ENCODE results near the gene TUBE1.

Gene TUBE1

GRCh38 chr6:112086744-112087135, 542 bp downstream of the TUBE1 start:
- Mint-ChIP-seq H3K36me3 (ENCODE audit: low read depth) (peaks cover 13% of the 10 kb centered on the region), H3K9me3 (no peaks in the 10 kb centered on the region), H3K4me3 (no peak overlapping the region), H3K27me3 (ENCODE audit: low read depth) (no peaks in the 10 kb centered on the region), H3K4me1 (peaks cover 8% of the 10 kb centered on the region), H3K27ac (no peak overlapping the region)
- peak; percentile 25 to 50 (median 33) for TF ChIP-seq CTCF (IDR thresholded peaks at IDR 0.05; ENCODE audit: unreplicated experiment in 3 of 3)

- Mint-ChIP-seq H3K4me1 (peaks cover 8% of the 10 kb centered on the region), H3K27ac (no peak overlapping the region), H3K4me3 (peak overlapping the region; percentile 58 to 66 (median 59)), H3K27me3 (ENCODE audit: low read depth) (no peaks in the 10 kb centered on the region), H3K36me3 (ENCODE audit: low read depth) (peaks cover 13% of the 10 kb centered on the region), H3K9me3 (no peaks in the 10 kb centered on the region)
- TF ChIP-seq CTCF (IDR thresholded peaks at IDR 0.05; ENCODE audit: unreplicated experiment in 3 of 3) = no peak
Observed at GRCh38 chr6:112085286-112086065, 1.8 kb downstream of the TUBE1 start.

GRCh38 chr6:112081569-112081968, 5.7 kb downstream of the TUBE1 start:
- Mint-ChIP-seq H3K4me3 (no peak overlapping the region), H3K27me3 (ENCODE audit: low read depth) (no peaks in the 10 kb centered on the region), H3K9me3 (no peaks in the 10 kb centered on the region), H3K4me1 (peaks cover 8% of the 10 kb centered on the region), H3K36me3 (ENCODE audit: low read depth) (peaks cover 23% of the 10 kb centered on the region), H3K27ac (no peak overlapping the region)
- no peak for TF ChIP-seq CTCF (IDR thresholded peaks at IDR 0.05; ENCODE audit: unreplicated experiment in 3 of 3)

GRCh38 chr6:112066606-112067005, 20.7 kb downstream of the TUBE1 start:
- Mint-ChIP-seq H3K4me1 (peaks cover 5% of the 10 kb centered on the region), H3K27ac (no peak overlapping the region), H3K4me3 (no peak overlapping the region), H3K9me3 (no peaks in the 10 kb centered on the region), H3K27me3 (ENCODE audit: low read depth) (no peaks in the 10 kb centered on the region), H3K36me3 (ENCODE audit: low read depth) (peaks cover 6% of the 10 kb centered on the region)
- no peak for TF ChIP-seq CTCF (IDR thresholded peaks at IDR 0.05; ENCODE audit: unreplicated experiment in 3 of 3)

- no peaks in the 10 kb centered on the region for H3K27me3 Mint-ChIP-seq (ENCODE audit: low read depth)
- no peak overlapping the region for H3K4me3 Mint-ChIP-seq
- peaks cover 5% of the 10 kb centered on the region for H3K4me1 Mint-ChIP-seq
- H3K36me3 Mint-ChIP-seq (ENCODE audit: low read depth) = peaks cover 3% of the 10 kb centered on the region
- no peak for TF ChIP-seq CTCF (IDR thresholded peaks at IDR 0.05; ENCODE audit: unreplicated experiment in 3 of 3)
- H3K9me3 Mint-ChIP-seq = no peaks in the 10 kb centered on the region
- no peak overlapping the region for H3K27ac Mint-ChIP-seq
Observed at GRCh38 chr6:112065426-112065986, 21.8 kb downstream of the TUBE1 start.

GRCh38 chr6:112062966-112063365, 24.3 kb downstream of the TUBE1 start:
- H3K27me3 Mint-ChIP-seq (ENCODE audit: low read depth) = no peaks in the 10 kb centered on the region
- H3K4me3 Mint-ChIP-seq = no peak overlapping the region
- no peaks in the 10 kb centered on the region for H3K9me3 Mint-ChIP-seq
- H3K4me1 Mint-ChIP-seq = peaks cover 5% of the 10 kb centered on the region
- H3K27ac Mint-ChIP-seq = no peak overlapping the region
- TF ChIP-seq CTCF (IDR thresholded peaks at IDR 0.05; ENCODE audit: unreplicated experiment in 3 of 3) = no peak
- H3K36me3 Mint-ChIP-seq (ENCODE audit: low read depth) = no peaks in the 10 kb centered on the region
